ENCODE results near the gene CA10. TPM values are rescaled to one million over a fixed set of nuclear protein-coding genes. Genes with fewer than 3 reads are reported as not detected.

CA10 gene
- total and polyA plus RNA-seq, 2 donors (not counting 1 experiment from before 2014, with no cell fraction given), result not detected

GRCh38 chr17:51793686-51794085 is 364.8 kb downstream of the CA10 start:
- no peak overlapping the region for H3K4me3 ChIP-seq (ENCODE audit: control extremely low read depth in 1 of 5, extremely low read depth in 1 of 5, insufficient read depth in 1 of 5, low read depth in 2 of 5, low read length in 4 of 5)
- no peak for TF ChIP-seq EZH2 (IDR thresholded peaks at IDR 0.05; ENCODE audit: borderline replicate concordance, insufficient read depth, low read depth, low read length, poor library complexity, severe bottlenecking)
- TF ChIP-seq CTCF (IDR thresholded peaks at IDR 0.05), result no peak
- no peaks in the 10 kb centered on the region for H3K27me3 Mint-ChIP-seq
- no peaks in the 10 kb centered on the region for H3K79me2 ChIP-seq (ENCODE audit: control insufficient read depth, insufficient read depth, low read length)
- H2AFZ ChIP-seq (ENCODE audit: insufficient read depth, low read depth, low read length, poor library complexity, severe bottlenecking), result no peak overlapping the region
- H3K27ac Mint-ChIP-seq, result no peak overlapping the region
- no peaks in the 10 kb centered on the region for H3K36me3 ChIP-seq (replicated peaks in 1 of 2; ENCODE audit: control extremely low read depth in 1 of 2, control insufficient read depth in 1 of 2, extremely low read depth in 1 of 2, insufficient read depth in 2 of 2, low read length in 1 of 2)
- DNase-seq (no peak), ATAC-seq (ENCODE audit: low read depth) (no peak)
- no peaks in the 10 kb centered on the region for H3K27me3 ChIP-seq (replicated peaks in 1 of 4; ENCODE audit: control extremely low read depth in 1 of 4, control insufficient read depth in 3 of 4, insufficient read depth in 4 of 4, low read length in 3 of 4)
- no peak overlapping the region for H3K4me2 ChIP-seq (replicated peaks; ENCODE audit: low read depth, low read length, poor library complexity, severe bottlenecking)
- H3K4me1 ChIP-seq (ENCODE audit: control insufficient read depth in 2 of 2, insufficient read depth in 2 of 2, low read length in 2 of 2), result no peaks in the 10 kb centered on the region
- H3K27ac ChIP-seq (ENCODE audit: low read length in 2 of 2), result no peak overlapping the region
- H4K20me1 ChIP-seq (ENCODE audit: control insufficient read depth, insufficient read depth, low read length, poor library complexity, severe bottlenecking), result no peaks in the 10 kb centered on the region
- H3K9me3 Mint-ChIP-seq (ENCODE audit: insufficient read depth), result no peaks in the 10 kb centered on the region
- H3K4me3 Mint-ChIP-seq, result no peak overlapping the region
- H3K9ac ChIP-seq (ENCODE audit: low read length), result no peak overlapping the region
- WGBS (ENCODE audit: insufficient coverage), result 100% methylated on average over 1 of the region's 1 CpG
- no peaks in the 10 kb centered on the region for H3K4me1 Mint-ChIP-seq
- peaks cover 0 to 8% (median 0%) of the 10 kb centered on the region in 3 donors for H3K9me3 ChIP-seq (ENCODE audit: control extremely low read depth in 1 of 3, control insufficient read depth in 2 of 3, insufficient read depth in 1 of 3, low read length in 2 of 3)
- intact Hi-C loops (cut with micrococcal nuclease), result no loop called here
- ChIA-PET CTCF (no interaction called here), POLR2A (no interaction called here)

- Histone ChIP-seq H3K4me1 (ENCODE audit: control insufficient read depth in 2 of 2, insufficient read depth in 2 of 2, low read length in 2 of 2) (no peaks in the 10 kb centered on the region), H3K36me3 (replicated peaks in 1 of 2; ENCODE audit: control extremely low read depth in 1 of 2, control insufficient read depth in 1 of 2, extremely low read depth in 1 of 2, insufficient read depth in 2 of 2, low read length in 1 of 2) (no peaks in the 10 kb centered on the region), H2AFZ (ENCODE audit: insufficient read depth, low read depth, low read length, poor library complexity, severe bottlenecking) (no peak overlapping the region), H3K9ac (ENCODE audit: low read length) (no peak overlapping the region), H3K27me3 (replicated peaks in 1 of 4; ENCODE audit: control extremely low read depth in 1 of 4, control insufficient read depth in 3 of 4, insufficient read depth in 4 of 4, low read length in 3 of 4) (peaks cover 0 to 2% (median 0%) of the 10 kb centered on the region in 4 experiments), H3K4me2 (replicated peaks; ENCODE audit: low read depth, low read length, poor library complexity, severe bottlenecking) (no peak overlapping the region), H3K27ac (ENCODE audit: low read length in 2 of 2) (no peak overlapping the region), H3K79me2 (ENCODE audit: control insufficient read depth, insufficient read depth, low read length) (no peaks in the 10 kb centered on the region), H3K4me3 (ENCODE audit: control extremely low read depth in 1 of 5, extremely low read depth in 1 of 5, insufficient read depth in 1 of 5, low read depth in 2 of 5, low read length in 4 of 5) (no peak overlapping the region), H3K9me3 (ENCODE audit: control extremely low read depth in 1 of 3, control insufficient read depth in 2 of 3, insufficient read depth in 1 of 3, low read length in 2 of 3) (peaks cover 0 to 6% (median 0%) of the 10 kb centered on the region in 3 donors), H4K20me1 (ENCODE audit: control insufficient read depth, insufficient read depth, low read length, poor library complexity, severe bottlenecking) (no peaks in the 10 kb centered on the region)
- Mint-ChIP-seq H3K27ac (no peak overlapping the region), H3K9me3 (ENCODE audit: insufficient read depth) (no peaks in the 10 kb centered on the region), H3K4me1 (no peaks in the 10 kb centered on the region), H3K27me3 (no peaks in the 10 kb centered on the region), H3K4me3 (no peak overlapping the region)
- TF ChIP-seq CTCF (IDR thresholded peaks at IDR 0.05), result no peak
- TF ChIP-seq EZH2 (IDR thresholded peaks at IDR 0.05; ENCODE audit: borderline replicate concordance, insufficient read depth, low read depth, low read length, poor library complexity, severe bottlenecking), result no peak
- POLR2A ChIA-PET, result no interaction called here
- DNase-seq, result no peak
- 100% methylated on average over 1 of the region's 5 CpGs for WGBS (ENCODE audit: insufficient coverage)
- no peak for ATAC-seq (ENCODE audit: low read depth)
- intact Hi-C loops (cut with micrococcal nuclease), result no loop called here
- CTCF ChIA-PET, result no interaction called here
Measured at GRCh38 chr17:51778842-51779241, 379.7 kb downstream of the CA10 start.
